ENCODE results near the gene GABBR2. TPM values are rescaled to one million over a fixed set of nuclear protein-coding genes. Genes with fewer than 3 reads are reported as not detected.

The GABBR2 gene
- total RNA-seq, 1 donor from 2014 or later: not detected

GRCh38 chr9:98572796-98573195, 135.9 kb downstream of the GABBR2 start:
- Mint-ChIP-seq H3K27ac (no peak overlapping the region), H3K9me3 (no peaks in the 10 kb centered on the region), H3K4me1 (ENCODE audit: low read depth) (peaks cover 16% of the 10 kb centered on the region), H3K27me3 (ENCODE audit: low read depth) (peaks cover 22% of the 10 kb centered on the region), H3K36me3 (ENCODE audit: low read depth) (no peaks in the 10 kb centered on the region), H3K4me3 (ENCODE audit: low read depth) (no peak overlapping the region)
- intact Hi-C loops (cut with micrococcal nuclease): no loop called here
- DNase-seq (ENCODE audit: low spot score): no peak

- peaks cover 20% of the 10 kb centered on the region for H3K27me3 Mint-ChIP-seq (ENCODE audit: low read depth)
- intact Hi-C loops (cut with micrococcal nuclease): no loop called here
- H3K36me3 Mint-ChIP-seq (ENCODE audit: low read depth): no peaks in the 10 kb centered on the region
- DNase-seq (ENCODE audit: low spot score): no peak
- H3K4me3 Mint-ChIP-seq (ENCODE audit: low read depth): no peak overlapping the region
- H3K27ac Mint-ChIP-seq: no peak overlapping the region
- peaks cover 16% of the 10 kb centered on the region for H3K4me1 Mint-ChIP-seq (ENCODE audit: low read depth)
- no peaks in the 10 kb centered on the region for H3K9me3 Mint-ChIP-seq
These were observed 136.6 kb downstream of the GABBR2 start for GRCh38 chr9:98572054-98572627.

GRCh38 chr9:98571643-98572042, 137.1 kb downstream of the GABBR2 start:
- Mint-ChIP-seq H3K4me3 (ENCODE audit: low read depth) (no peak overlapping the region), H3K36me3 (ENCODE audit: low read depth) (no peaks in the 10 kb centered on the region), H3K27ac (no peak overlapping the region)

DNA sequence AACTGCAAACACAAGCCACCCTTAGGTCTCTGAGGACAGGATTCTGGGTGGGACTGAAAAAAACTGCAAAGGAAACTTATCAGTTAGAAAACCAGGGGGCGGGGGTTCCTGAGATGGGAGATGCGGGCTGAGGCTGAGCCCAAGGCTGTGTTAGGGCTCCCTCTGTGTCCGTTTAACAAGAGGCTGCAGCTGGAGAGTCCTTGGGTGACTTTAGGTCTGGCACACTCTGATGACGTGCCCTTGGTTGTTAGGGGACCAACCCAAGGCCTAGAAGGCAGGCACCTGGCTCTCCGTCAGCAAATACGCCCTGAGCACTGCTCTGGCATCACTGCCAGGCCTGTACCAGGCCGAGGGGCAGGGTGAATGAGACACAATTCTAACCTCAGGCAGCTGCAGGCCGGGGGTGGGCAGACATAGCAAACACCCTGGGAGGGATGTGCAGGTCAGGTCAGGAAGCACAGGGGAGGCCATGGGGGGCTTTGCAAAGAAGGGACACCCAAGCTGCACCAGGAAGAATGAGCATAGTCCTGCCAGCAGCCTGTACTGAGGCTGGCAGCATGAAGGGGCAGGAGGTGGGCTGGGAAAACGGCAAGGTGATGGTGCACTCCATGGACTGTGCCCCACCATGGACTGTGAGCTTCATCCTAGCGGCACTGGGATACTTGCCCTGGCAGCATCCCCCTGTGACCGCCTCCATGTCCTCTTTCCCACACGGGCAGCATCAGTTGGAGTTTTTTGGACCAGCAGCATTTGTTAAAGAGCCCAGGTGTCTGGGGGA, 137.9 kb downstream of the GABBR2 start:
- Mint-ChIP-seq H3K27me3 (ENCODE audit: low read depth) (peaks cover 15% of the 10 kb centered on the region), H3K4me1 (ENCODE audit: low read depth) (peaks cover 10% of the 10 kb centered on the region), H3K4me3 (ENCODE audit: low read depth) (no peak overlapping the region), H3K27ac (no peak overlapping the region), H3K9me3 (no peaks in the 10 kb centered on the region), H3K36me3 (ENCODE audit: low read depth) (no peaks in the 10 kb centered on the region)
- DNase-seq (ENCODE audit: low spot score): no peak
- intact Hi-C loops (cut with micrococcal nuclease): no loop called here

More at GRCh38 chr9:98571643-98572042, 137.1 kb downstream of the GABBR2 start:
- DNase-seq (ENCODE audit: low spot score): no peak
- H3K27me3 Mint-ChIP-seq (ENCODE audit: low read depth): peaks cover 15% of the 10 kb centered on the region
- H3K4me1 Mint-ChIP-seq (ENCODE audit: low read depth): peaks cover 16% of the 10 kb centered on the region
- intact Hi-C loops (cut with micrococcal nuclease): no loop called here
- H3K9me3 Mint-ChIP-seq: no peaks in the 10 kb centered on the region

- Mint-ChIP-seq H3K36me3 (ENCODE audit: low read depth) (no peaks in the 10 kb centered on the region), H3K4me1 (ENCODE audit: low read depth) (peaks cover 2% of the 10 kb centered on the region), H3K27me3 (ENCODE audit: low read depth) (peaks cover 13% of the 10 kb centered on the region), H3K9me3 (no peaks in the 10 kb centered on the region), H3K27ac (no peak overlapping the region), H3K4me3 (ENCODE audit: low read depth) (no peak overlapping the region)
- no peak for DNase-seq (ENCODE audit: low spot score)
- intact Hi-C loops (cut with micrococcal nuclease): no loop called here
These were observed 138.7 kb downstream of the GABBR2 start for GRCh38 chr9:98570055-98570454.

GRCh38 chr9:98569491-98569890, 139.2 kb downstream of the GABBR2 start:
- intact Hi-C loops (cut with micrococcal nuclease): no loop called here
- no peak overlapping the region for H3K27ac Mint-ChIP-seq
- no peaks in the 10 kb centered on the region for H3K36me3 Mint-ChIP-seq (ENCODE audit: low read depth)
- H3K27me3 Mint-ChIP-seq (ENCODE audit: low read depth): peaks cover 10% of the 10 kb centered on the region
- DNase-seq (ENCODE audit: low spot score): no peak
- no peaks in the 10 kb centered on the region for H3K4me1 Mint-ChIP-seq (ENCODE audit: low read depth)
- H3K4me3 Mint-ChIP-seq (ENCODE audit: low read depth): no peak overlapping the region
- H3K9me3 Mint-ChIP-seq: no peaks in the 10 kb centered on the region

DNA sequence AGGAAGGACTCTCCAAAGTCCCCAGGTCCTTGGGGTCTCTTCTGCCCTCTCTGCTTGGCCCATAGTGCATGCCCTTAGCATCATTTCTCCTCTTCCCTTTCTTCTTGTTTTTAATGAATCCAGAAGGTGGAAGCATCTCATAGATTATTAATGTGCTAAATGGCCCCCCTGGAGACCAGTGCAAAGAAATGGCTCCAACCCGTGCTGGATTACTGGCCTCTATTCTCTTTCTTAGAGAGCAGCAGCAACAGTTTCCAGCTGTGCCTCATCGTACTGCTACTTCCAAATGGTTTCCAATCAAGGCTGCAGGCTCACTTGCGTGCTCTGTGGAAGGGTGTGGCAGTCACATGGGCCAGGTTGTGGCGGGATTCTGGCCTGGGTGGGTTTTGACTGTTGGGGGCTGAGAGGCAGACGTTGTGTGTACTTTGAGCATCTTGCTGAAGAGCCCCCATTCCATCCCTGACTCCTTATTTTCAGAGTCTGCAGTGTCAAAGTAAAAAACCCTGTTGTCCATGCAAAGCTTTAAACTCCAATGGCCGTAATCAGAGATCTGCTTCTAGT, 139.7 kb downstream of the GABBR2 start:
- no peak for DNase-seq (ENCODE audit: low spot score)
- peaks cover 10% of the 10 kb centered on the region for H3K27me3 Mint-ChIP-seq (ENCODE audit: low read depth)
- H3K4me3 Mint-ChIP-seq (ENCODE audit: low read depth): no peak overlapping the region
- intact Hi-C loops (cut with micrococcal nuclease): no loop called here
- H3K36me3 Mint-ChIP-seq (ENCODE audit: low read depth): no peaks in the 10 kb centered on the region
- H3K9me3 Mint-ChIP-seq: no peaks in the 10 kb centered on the region
- H3K27ac Mint-ChIP-seq: no peak overlapping the region
- H3K4me1 Mint-ChIP-seq (ENCODE audit: low read depth): no peaks in the 10 kb centered on the region

DNA sequence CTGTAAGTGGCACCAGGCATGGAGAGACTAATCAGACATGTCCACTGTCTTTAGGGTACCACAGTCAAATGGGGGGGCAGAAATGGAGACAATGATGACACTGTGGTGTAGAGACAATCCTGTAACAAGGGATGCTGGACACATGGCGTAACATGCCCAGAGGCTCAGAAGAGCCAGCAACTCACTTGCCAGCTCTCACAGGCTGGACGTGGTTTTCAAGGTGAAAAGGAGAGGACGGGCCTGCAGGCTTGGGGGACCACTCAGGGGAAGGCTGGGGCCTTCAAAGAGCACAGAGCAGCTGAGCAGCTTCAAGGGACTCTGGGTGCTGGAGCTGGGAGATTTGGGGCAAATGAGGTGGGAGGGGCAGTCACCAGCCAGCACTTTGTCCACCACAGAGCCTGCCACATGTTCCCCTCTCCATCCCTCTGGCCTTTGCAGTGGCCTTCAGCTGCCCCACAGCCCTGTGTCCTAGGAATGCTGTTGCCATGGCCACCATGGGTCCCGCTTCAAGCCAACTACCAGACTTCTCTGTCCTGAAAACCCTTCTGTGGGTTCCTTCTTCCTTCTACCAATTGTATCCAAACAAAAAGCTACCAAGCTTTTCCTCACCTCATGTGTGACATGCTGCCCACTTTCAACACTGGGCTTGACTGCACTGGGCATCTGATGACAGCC, 140.4 kb downstream of the GABBR2 start:
- no peak for DNase-seq (ENCODE audit: low spot score)
- Mint-ChIP-seq H3K27ac (no peak overlapping the region), H3K27me3 (ENCODE audit: low read depth) (peaks cover 7% of the 10 kb centered on the region), H3K4me1 (ENCODE audit: low read depth) (no peaks in the 10 kb centered on the region), H3K4me3 (ENCODE audit: low read depth) (no peak overlapping the region), H3K9me3 (no peaks in the 10 kb centered on the region), H3K36me3 (ENCODE audit: low read depth) (no peaks in the 10 kb centered on the region)
- intact Hi-C loops (cut with micrococcal nuclease): no loop called here

DNA sequence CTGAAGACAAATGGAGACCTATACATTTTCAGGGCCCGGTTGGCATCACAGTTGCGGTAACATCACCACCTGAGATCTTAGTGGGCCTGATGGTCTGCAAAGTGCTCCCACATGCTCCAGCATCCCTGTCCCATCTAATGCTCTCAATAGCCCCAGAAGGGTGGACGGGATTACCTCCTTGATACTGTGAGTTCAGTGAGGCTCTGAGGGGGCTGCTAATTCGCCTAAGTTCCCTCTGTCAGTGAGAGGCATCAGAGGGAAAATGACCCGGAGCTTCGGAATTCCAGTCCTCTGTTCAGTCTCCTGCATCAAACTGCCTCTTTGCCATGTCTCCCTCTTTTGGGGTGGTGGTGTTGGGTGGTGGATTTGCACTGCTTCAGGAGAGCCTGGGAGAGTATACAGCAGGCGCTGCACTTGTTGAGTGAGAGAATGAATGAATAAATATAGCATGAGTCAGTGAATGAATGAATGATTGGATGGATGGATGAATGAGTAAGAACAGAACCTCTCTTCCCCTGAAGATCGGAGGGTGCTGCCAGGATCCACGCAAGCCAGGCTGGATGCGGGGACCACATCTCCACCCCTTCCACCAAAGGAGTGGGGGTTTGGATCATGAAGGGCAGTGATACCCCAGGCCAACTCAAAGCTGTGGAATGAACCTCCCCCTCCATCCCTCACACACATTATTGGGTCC, 141.0 kb downstream of the GABBR2 start:
- H3K4me1 Mint-ChIP-seq (ENCODE audit: low read depth): no peaks in the 10 kb centered on the region
- no peak for DNase-seq (ENCODE audit: low spot score)

GRCh38 chr9:98565152-98566135, 143.3 kb downstream of the GABBR2 start:
- no peaks in the 10 kb centered on the region for H3K36me3 Mint-ChIP-seq (ENCODE audit: low read depth)
- no peak for DNase-seq (ENCODE audit: low spot score)
- H3K4me1 Mint-ChIP-seq (ENCODE audit: low read depth): no peaks in the 10 kb centered on the region
- H3K9me3 Mint-ChIP-seq: no peaks in the 10 kb centered on the region
- no peak overlapping the region for H3K4me3 Mint-ChIP-seq (ENCODE audit: low read depth)
- H3K27me3 Mint-ChIP-seq (ENCODE audit: low read depth): peaks cover 4% of the 10 kb centered on the region
- H3K27ac Mint-ChIP-seq: no peak overlapping the region
- intact Hi-C loops (cut with micrococcal nuclease): no loop called here

More for the DNA sequence above, 141.0 kb downstream of the GABBR2 start:
- no peak overlapping the region for H3K4me3 Mint-ChIP-seq (ENCODE audit: low read depth)
- no peak overlapping the region for H3K27ac Mint-ChIP-seq
- intact Hi-C loops (cut with micrococcal nuclease): no loop called here
- H3K36me3 Mint-ChIP-seq (ENCODE audit: low read depth): no peaks in the 10 kb centered on the region
- no peaks in the 10 kb centered on the region for H3K9me3 Mint-ChIP-seq
- H3K27me3 Mint-ChIP-seq (ENCODE audit: low read depth): peaks cover 3% of the 10 kb centered on the region

- Mint-ChIP-seq H3K36me3 (ENCODE audit: low read depth) (no peaks in the 10 kb centered on the region), H3K9me3 (no peaks in the 10 kb centered on the region), H3K4me1 (ENCODE audit: low read depth) (no peaks in the 10 kb centered on the region), H3K27me3 (ENCODE audit: low read depth) (peaks cover 4% of the 10 kb centered on the region), H3K4me3 (ENCODE audit: low read depth) (no peak overlapping the region), H3K27ac (no peak overlapping the region)
- no peak for DNase-seq (ENCODE audit: low spot score)
- intact Hi-C loops (cut with micrococcal nuclease): no loop called here
These were observed 144.0 kb downstream of the GABBR2 start for GRCh38 chr9:98564714-98565113.

DNA sequence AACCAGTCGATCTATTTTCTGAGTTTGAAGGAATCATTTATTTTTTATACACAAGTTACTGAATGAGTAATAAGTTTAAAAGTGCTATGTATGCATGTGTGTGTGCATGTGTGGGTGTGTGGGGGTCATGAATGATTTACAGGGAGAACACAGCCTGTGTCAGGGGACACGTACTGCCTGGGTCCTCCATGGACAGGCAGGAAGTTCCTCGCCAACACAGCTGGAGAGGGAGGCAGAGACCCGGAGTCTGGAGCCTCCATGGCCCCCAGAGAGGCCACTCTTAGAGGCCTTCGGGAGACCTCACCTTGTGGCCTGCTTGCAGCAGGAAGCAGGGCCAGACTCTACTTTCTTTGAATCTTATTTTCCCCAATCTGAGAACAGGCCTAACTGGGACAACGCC, 144.7 kb downstream of the GABBR2 start:
- Mint-ChIP-seq H3K9me3 (no peaks in the 10 kb centered on the region), H3K27me3 (ENCODE audit: low read depth) (peaks cover 4% of the 10 kb centered on the region)

More for the DNA sequence above, 144.7 kb downstream of the GABBR2 start:
- intact Hi-C loops (cut with micrococcal nuclease): no loop called here
- no peak overlapping the region for H3K27ac Mint-ChIP-seq
- H3K4me3 Mint-ChIP-seq (ENCODE audit: low read depth): no peak overlapping the region
- no peaks in the 10 kb centered on the region for H3K36me3 Mint-ChIP-seq (ENCODE audit: low read depth)
- H3K4me1 Mint-ChIP-seq (ENCODE audit: low read depth): no peaks in the 10 kb centered on the region
- no peak for DNase-seq (ENCODE audit: low spot score)

Data from activated T-helper 2 cell treated with anti-CD3 and anti-CD28 coated beads, Interferon-gamma antibody, Interleukin-2, Interleukin-4, amounts not matched to agents 10 μg/mL and 5 μg/mL and 100 μg/mL, durations not matched to agents 14 hours and 24 hours and 36 hours (primary cell).